Nephron (organoid): ENCODE data around the gene MILR1.

Experiments used
- H3K27ac Mint-ChIP-seq, 3 experiments: 2 replicates each; pipeline ENCODE4 v1.8.0; 2020; ENCODE audit warnings: mixed read lengths in 3 of 3, mild to moderate bottlenecking in 2 of 3, moderate library complexity in 1 of 3
- H3K27me3 Mint-ChIP-seq: 2 replicates; pipeline ENCODE4 v1.8.0; 2021; ENCODE audit warnings: low read depth, mild to moderate bottlenecking, moderate library complexity, mixed read lengths
- H3K36me3 Mint-ChIP-seq: 2 replicates; pipeline ENCODE4 v1.8.0; 2020; ENCODE audit warnings: low read depth, mixed read lengths
- H3K4me1 Mint-ChIP-seq: 2 replicates; pipeline ENCODE4 v1.8.0; 2020; ENCODE audit warnings: mixed read lengths
- H3K4me3 Mint-ChIP-seq, 3 experiments: 2 replicates each; pipeline ENCODE4 v1.8.0; 2020; ENCODE audit warnings: mild to moderate bottlenecking in 3 of 3, mixed read lengths in 3 of 3, moderate library complexity in 2 of 3
- H3K9me3 Mint-ChIP-seq: 2 replicates; pipeline ENCODE4 v1.8.0; 2020; ENCODE audit warnings: mixed read lengths
- TF ChIP-seq, protein P1 (sequence below), 3 experiments: fragments of 200-600 bp; sonication (generic); IDR thresholded peaks; one replicate each; pipeline ENCODE4 v1.5.0; 2021; ENCODE audit warnings: antibody characterized with exemption in 3 of 3; ENCODE audit not compliant: unreplicated experiment in 3 of 3

The MILR1 gene

DNA sequence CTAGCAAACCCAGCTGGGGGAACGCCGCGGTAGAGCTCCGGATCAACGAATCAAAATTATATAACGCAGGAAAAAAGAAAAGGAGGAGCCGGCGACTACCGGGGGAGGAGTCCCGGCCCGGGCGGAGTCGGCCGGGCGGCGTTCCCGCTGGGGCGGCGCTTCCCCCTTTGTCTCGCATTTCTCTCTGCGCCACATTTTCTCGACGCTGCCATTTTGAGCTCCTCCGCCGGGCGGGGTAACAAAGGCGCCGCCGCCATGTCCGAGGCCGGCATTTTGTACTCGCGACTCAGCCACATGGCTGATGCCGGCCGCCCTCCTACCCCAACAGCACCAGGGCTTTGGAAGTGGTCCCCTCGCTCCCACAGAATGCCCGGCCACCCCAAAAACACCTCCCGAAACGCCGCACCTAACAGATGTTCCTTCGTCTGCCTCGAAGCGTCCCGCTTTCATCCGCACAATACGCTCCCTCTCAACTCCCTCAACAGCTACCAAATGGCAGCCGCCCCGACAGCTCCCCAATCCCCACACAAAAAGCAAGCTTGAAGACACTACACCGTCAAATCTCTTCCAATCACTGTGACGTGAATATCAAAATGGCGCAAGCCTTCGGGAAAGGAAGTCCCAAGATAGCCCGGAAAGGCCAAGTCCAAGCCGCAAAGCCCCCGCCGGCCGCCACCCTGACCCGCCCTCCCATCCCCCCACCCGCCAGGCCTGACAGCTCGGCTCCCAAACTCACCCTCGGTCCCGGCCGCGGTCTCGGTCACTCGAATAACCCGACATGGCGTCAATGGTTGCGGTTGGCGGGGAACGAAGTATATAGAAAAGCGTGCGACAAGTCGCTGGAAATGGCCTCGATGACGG lies 56.7 kb downstream of the MILR1 start:
- Mint-ChIP-seq H3K36me3 (peaks cover 61% of the 10 kb centered on the region), H3K4me1 (peaks cover 55% of the 10 kb centered on the region), H3K9me3 (no peaks in the 10 kb centered on the region), H3K4me3 (peak overlapping the region; percentile 97 to 100 (median 99)), H3K27ac (peak overlapping the region; percentile 100), H3K27me3 (no peaks in the 10 kb centered on the region)
- TF ChIP-seq, protein P1, sequence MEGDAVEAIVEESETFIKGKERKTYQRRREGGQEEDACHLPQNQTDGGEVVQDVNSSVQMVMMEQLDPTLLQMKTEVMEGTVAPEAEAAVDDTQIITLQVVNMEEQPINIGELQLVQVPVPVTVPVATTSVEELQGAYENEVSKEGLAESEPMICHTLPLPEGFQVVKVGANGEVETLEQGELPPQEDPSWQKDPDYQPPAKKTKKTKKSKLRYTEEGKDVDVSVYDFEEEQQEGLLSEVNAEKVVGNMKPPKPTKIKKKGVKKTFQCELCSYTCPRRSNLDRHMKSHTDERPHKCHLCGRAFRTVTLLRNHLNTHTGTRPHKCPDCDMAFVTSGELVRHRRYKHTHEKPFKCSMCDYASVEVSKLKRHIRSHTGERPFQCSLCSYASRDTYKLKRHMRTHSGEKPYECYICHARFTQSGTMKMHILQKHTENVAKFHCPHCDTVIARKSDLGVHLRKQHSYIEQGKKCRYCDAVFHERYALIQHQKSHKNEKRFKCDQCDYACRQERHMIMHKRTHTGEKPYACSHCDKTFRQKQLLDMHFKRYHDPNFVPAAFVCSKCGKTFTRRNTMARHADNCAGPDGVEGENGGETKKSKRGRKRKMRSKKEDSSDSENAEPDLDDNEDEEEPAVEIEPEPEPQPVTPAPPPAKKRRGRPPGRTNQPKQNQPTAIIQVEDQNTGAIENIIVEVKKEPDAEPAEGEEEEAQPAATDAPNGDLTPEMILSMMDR (IDR thresholded peaks at IDR 0.05; ENCODE audit: unreplicated experiment in 3 of 3) = no peak

DNA sequence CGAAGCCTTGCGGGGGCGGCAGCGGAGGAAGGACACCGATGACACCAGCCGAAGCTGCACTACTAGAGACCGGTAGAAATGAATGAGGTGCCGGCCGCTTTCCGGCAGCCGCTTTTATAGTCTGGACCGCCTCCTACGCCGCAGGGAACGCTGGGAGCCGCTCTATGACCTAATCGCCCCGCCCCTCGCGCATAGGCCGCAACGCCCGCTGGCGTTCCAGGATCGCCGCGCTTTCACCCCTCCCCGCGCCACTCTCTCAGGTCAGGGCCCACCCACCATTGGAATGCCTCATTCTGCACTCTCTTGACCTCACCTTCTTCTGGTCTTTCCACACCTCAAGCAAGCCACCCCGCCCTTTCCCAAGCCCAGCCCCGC lies 57.3 kb downstream of the MILR1 start, which contains the start of gene DDX5:
TSS of gene DDX5 (minus strand) at position 89 of the 375 bp plus-strand sequence. CDS start 170 bp downstream, outside the sequence.
- peak within 1 kb of the TSS; percentile 97 to 100 (median 99) for H3K4me3 Mint-ChIP-seq
- no peaks in the 10 kb centered on the region for H3K9me3 Mint-ChIP-seq
- H3K4me1 Mint-ChIP-seq = peaks cover 52% of the 10 kb centered on the region
- TF ChIP-seq, protein P1 (IDR thresholded peaks at IDR 0.05; ENCODE audit: unreplicated experiment in 3 of 3) = no peak
- peak within 1 kb of the TSS; percentile 100 for H3K27ac Mint-ChIP-seq
- no peaks in the 10 kb centered on the region for H3K27me3 Mint-ChIP-seq
- H3K36me3 Mint-ChIP-seq = peaks cover 60% of the 10 kb centered on the region

DNA sequence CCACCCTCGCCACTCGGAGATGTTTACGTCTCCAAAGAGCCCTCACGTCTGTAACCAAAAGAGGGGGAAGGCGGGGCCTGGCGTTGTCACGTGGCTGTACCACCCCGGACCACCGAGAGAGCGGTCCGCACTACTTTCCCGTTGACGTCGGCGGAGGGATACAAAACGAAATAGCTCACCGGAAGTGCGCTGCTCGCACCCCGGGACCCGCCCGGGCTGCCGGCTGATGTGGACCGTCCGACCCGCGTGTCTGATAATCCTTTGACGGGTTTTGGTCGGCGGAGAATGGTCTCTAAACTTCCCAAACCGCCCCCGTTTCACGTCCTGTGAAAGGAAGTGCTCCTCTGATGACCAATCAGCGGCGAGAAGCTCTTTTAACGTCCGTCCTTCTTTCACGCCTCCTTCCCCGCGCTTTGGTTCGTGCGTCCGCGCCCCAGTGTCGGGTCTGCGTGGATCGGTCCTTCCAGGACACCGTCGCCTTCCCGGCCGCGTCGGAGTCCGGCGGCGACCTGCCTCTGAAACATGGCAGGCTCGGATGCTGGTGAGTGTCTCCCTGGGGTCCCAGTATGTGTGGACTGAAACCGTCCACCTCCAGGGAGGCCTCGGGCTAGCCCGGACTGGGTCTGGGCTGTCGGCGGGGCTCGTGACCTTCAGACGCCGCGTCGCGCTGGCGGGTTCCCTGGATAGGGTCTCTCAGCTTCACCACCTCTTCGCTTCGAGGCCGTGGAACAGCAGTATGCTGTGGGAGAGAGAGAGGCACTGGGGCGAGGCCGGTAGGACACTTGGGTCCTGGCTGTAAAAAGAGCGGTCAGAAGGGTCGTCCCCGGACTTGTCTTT lies 57.9 kb downstream of the MILR1 start, which contains the start of gene CEP95:
TSS of gene CEP95 (plus strand) at position 402 of the 837 bp plus-strand sequence. CDS start at position 523, 121 bp downstream.
- H3K9me3 Mint-ChIP-seq = no peaks in the 10 kb centered on the region
- H3K4me3 Mint-ChIP-seq = peak within 1 kb of the TSS; percentile 97 to 100 (median 99)
- TF ChIP-seq, protein P1 (IDR thresholded peaks at IDR 0.05; ENCODE audit: unreplicated experiment in 3 of 3) = no peak
- H3K4me1 Mint-ChIP-seq = peaks cover 52% of the 10 kb centered on the region
- peaks cover 59% of the 10 kb centered on the region for H3K36me3 Mint-ChIP-seq
- H3K27ac Mint-ChIP-seq = peak within 1 kb of the TSS; percentile 100
- H3K27me3 Mint-ChIP-seq = no peaks in the 10 kb centered on the region

DNA sequence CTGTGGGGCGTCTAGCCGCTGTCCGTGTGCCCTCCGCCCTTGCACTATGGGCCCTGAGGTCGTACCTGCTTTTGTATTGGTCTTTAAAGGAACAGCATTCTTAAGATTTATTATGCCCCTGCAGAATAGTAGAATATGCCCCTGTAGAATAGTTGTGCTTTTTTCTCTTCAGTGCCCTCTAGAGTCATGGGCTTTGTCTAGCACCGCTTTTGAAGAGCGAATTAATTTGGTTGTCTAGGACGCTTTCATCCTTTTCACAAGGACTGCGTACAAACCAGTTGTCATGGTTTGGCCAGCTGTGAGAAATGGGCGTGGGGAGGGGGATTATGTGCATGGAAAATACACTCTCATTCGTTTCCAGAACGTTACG lies 58.5 kb downstream of the MILR1 start:
- peaks cover 48% of the 10 kb centered on the region for H3K4me1 Mint-ChIP-seq
- TF ChIP-seq, protein P1 (IDR thresholded peaks at IDR 0.05; ENCODE audit: unreplicated experiment in 3 of 3) = peak; percentile 42 to 46 (median 43)

DNA sequence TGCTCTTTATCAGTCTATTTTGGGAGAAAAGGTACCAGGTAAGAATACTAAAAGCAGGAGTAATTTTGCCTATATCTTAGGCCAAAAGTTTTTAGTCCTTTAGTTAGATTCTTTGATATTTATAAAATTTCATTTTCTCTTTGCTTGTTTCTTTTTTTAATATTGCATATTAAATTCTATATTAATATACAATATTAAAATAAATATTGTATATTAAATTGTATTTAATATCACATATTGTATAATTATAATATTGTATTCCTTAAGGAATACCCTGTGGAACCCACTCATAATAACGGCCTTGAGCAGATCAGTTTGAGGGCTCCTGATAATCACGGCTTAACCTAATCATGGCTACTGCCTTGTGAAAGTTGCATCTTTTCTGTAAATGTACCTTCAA lies 59.8 kb downstream of the MILR1 start:
- H3K9me3 Mint-ChIP-seq = no peaks in the 10 kb centered on the region
- peaks cover 37% of the 10 kb centered on the region for H3K4me1 Mint-ChIP-seq
- H3K27me3 Mint-ChIP-seq = no peaks in the 10 kb centered on the region
- peaks cover 52% of the 10 kb centered on the region for H3K36me3 Mint-ChIP-seq
- TF ChIP-seq, protein P1 (IDR thresholded peaks at IDR 0.05; ENCODE audit: unreplicated experiment in 3 of 3) = no peak
- peak overlapping the region; percentile 97 to 100 (median 99) for H3K4me3 Mint-ChIP-seq
- peak overlapping the region in 1 of 3 experiments; percentile 100 for H3K27ac Mint-ChIP-seq

More for the DNA sequence above, 58.5 kb downstream of the MILR1 start:
- Mint-ChIP-seq H3K27me3 (no peaks in the 10 kb centered on the region), H3K36me3 (peaks cover 57% of the 10 kb centered on the region), H3K27ac (peak overlapping the region; percentile 100), H3K4me3 (peak overlapping the region; percentile 97 to 100 (median 99)), H3K9me3 (no peaks in the 10 kb centered on the region)
